H1 (cell line): Measurements from ENCODE around the gene CCDC30. TPM values are rescaled to one million over a fixed set of nuclear protein-coding genes. Genes with fewer than 3 reads are reported as not detected.
"Not testable (repeated sequence)": the region's sequence is repeated elsewhere in the genome, so short reads cannot be mapped to it uniquely, and the experiment has no call there.

Source experiments
- CTCF ChIA-PET: fragments of 300-600 bp; sonication (Branson Sonifier 250); formaldehyde crosslinking; loops from one replicate; lab custom pipeline; 2021; ENCODE audit not compliant: partially characterized antibody; lab: Charles Lee
- POLR2A ChIA-PET: fragments of 300-600 bp; sonication (Branson Sonifier 250); formaldehyde crosslinking; loops from one replicate; lab custom pipeline; 2021; ENCODE audit warnings: inconsistent platforms; ENCODE audit not compliant: partially characterized antibody; lab: Charles Lee
- DNase-seq, 2 experiments: peaks; one replicate each; pipeline versions ENCODE4 v3.0.0 to v3.0.0-alpha.2; 2010 to 2022; ENCODE audit warnings: low spot score in 2 of 2, low read depth in 1 of 2, mixed read lengths in 1 of 2
- FAIRE-seq: peaks from 2 replicates; lab custom pipeline; 2011; peaks lifted over from hg19 to GRCh38; lab: Jason Lieb, UNC
- H2AFZ ChIP-seq: 2 replicates; pipeline ENCODE4 v1.8.1; 2012; ENCODE audit warnings: low read length, inconsistent platforms
- H2AK5ac ChIP-seq: 2 replicates; pipeline ENCODE4 v1.6.1; 2013; ENCODE audit warnings: low read depth, low read length
- H2BK120ac ChIP-seq: replicated peaks from 2 replicates; pipeline ENCODE3; 2013; ENCODE audit warnings: low read depth, low read length, inconsistent platforms
- H2BK12ac ChIP-seq: 2 replicates; pipeline ENCODE4 v1.6.1; 2013; ENCODE audit warnings: low read depth, low read length
- H2BK15ac ChIP-seq: 2 replicates; pipeline ENCODE4 v1.6.1; 2013; ENCODE audit warnings: low read length
- H2BK20ac ChIP-seq: 2 replicates; pipeline ENCODE4 v1.6.1; 2013; ENCODE audit warnings: low read length
- H2BK5ac ChIP-seq: 2 replicates; pipeline ENCODE4 v1.6.1; 2013; ENCODE audit warnings: low read depth, low read length
- H3K14ac ChIP-seq: 2 replicates; pipeline ENCODE4 v1.6.1; 2013; ENCODE audit warnings: inconsistent platforms; ENCODE audit not compliant: insufficient read length
- H3K18ac ChIP-seq: 2 replicates; pipeline ENCODE4 v1.6.1; 2013; ENCODE audit warnings: low read length; ENCODE audit errors: extremely low read depth
- H3K23ac ChIP-seq: 2 replicates; pipeline ENCODE4 v1.6.1; 2013; ENCODE audit warnings: inconsistent platforms; ENCODE audit not compliant: insufficient read length
- H3K23me2 ChIP-seq: 2 replicates; pipeline ENCODE4 v1.6.1; 2013; ENCODE audit warnings: low read depth, low read length
- H3K27ac ChIP-seq: 2 replicates; pipeline ENCODE4 v1.6.1; 2011; ENCODE audit warnings: low read depth, low read length, inconsistent platforms
- H3K27me3 ChIP-seq, 4 experiments: replicated peaks in 1 of 4; 1 replicate in 1 of 4; 2 replicates in 3 of 4; pipeline versions ENCODE4 v1.6.1 to v1.8.1; 2011 to 2013; ENCODE audit warnings: low read length in 3 of 4, mild to moderate bottlenecking in 3 of 4, inconsistent platforms in 2 of 4, mixed read lengths in 2 of 4, moderate library complexity in 1 of 4; ENCODE audit not compliant: control insufficient read depth in 3 of 4, insufficient read depth in 3 of 4; ENCODE audit errors: extremely low read depth in 1 of 4
- H3K36me3 ChIP-seq, 4 experiments: 2 replicates each; pipeline versions ENCODE4 v1.6.1 to v1.8.1; 2011 to 2013; ENCODE audit warnings: mild to moderate bottlenecking in 4 of 4, low read length in 3 of 4, moderate library complexity in 2 of 4, control low read depth in 1 of 4, inconsistent platforms in 1 of 4; ENCODE audit not compliant: insufficient read depth in 4 of 4, control insufficient read depth in 2 of 4
- H3K4ac ChIP-seq: replicated peaks from 2 replicates; pipeline ENCODE3; 2013; ENCODE audit warnings: low read length, low read depth, mixed read lengths, inconsistent platforms; ENCODE audit not compliant: insufficient read length
- H3K4me1 ChIP-seq, 4 experiments: replicated peaks in 1 of 4; 1 replicate in 1 of 4; 2 replicates in 3 of 4; pipeline versions ENCODE4 v1.6.1 to v1.8.1; 2011 to 2013; ENCODE audit warnings: low read length in 3 of 4, inconsistent platforms in 2 of 4, mixed read lengths in 1 of 4; ENCODE audit not compliant: insufficient read depth in 4 of 4, control insufficient read depth in 3 of 4
- H3K4me2 ChIP-seq, 2 experiments: 2 replicates each; pipeline versions ENCODE4 v1.6.1 to v1.8.1; 2011 to 2013; ENCODE audit warnings: low read depth in 2 of 2, low read length in 2 of 2, control low read depth in 1 of 2, inconsistent platforms in 1 of 2, mild to moderate bottlenecking in 1 of 2; ENCODE audit not compliant: insufficient read depth in 1 of 2
- H3K4me3 ChIP-seq, 4 experiments: fragments of 200-600, 300-600 bp in 1 of 4; sonication (generic), shearing (Covaris generic), sonication (Bioruptor Twin) in 1 of 4; 2 replicates each; pipeline versions ENCODE4 v1.5.1 to v1.8.1; 2011 to 2016; ENCODE audit warnings: low read length in 4 of 4, low read depth in 3 of 4, control low read depth in 2 of 4, inconsistent platforms in 2 of 4, mild to moderate bottlenecking in 2 of 4, mixed read lengths in 1 of 4, moderate library complexity in 1 of 4; ENCODE audit not compliant: insufficient read depth in 2 of 4; ENCODE audit errors: extremely low read depth in 1 of 4
- H3K56ac ChIP-seq: replicated peaks from 2 replicates; pipeline ENCODE3; 2013; ENCODE audit warnings: low read depth, mild to moderate bottlenecking, mixed read lengths, low read length, inconsistent platforms; ENCODE audit not compliant: insufficient read length
- H3K79me1 ChIP-seq: 2 replicates; pipeline ENCODE4 v1.6.1; 2013; ENCODE audit warnings: low read depth, low read length, control low read depth
- H3K79me2 ChIP-seq, 2 experiments: 2 replicates each; pipeline versions ENCODE4 v1.6.1 to v1.8.1; 2012 to 2013; ENCODE audit warnings: low read length in 2 of 2, mild to moderate bottlenecking in 2 of 2, inconsistent platforms in 1 of 2; ENCODE audit not compliant: insufficient read depth in 2 of 2, control insufficient read depth in 1 of 2
- H3K9ac ChIP-seq, 4 experiments: replicated peaks in 1 of 4; 1 replicate in 1 of 4; 2 replicates in 3 of 4; pipeline versions ENCODE4 v1.6.1 to v1.8.1; 2011 to 2013; ENCODE audit warnings: low read depth in 3 of 4, low read length in 3 of 4, control low read depth in 2 of 4, mild to moderate bottlenecking in 2 of 4, moderate library complexity in 2 of 4, inconsistent platforms in 1 of 4; ENCODE audit errors: extremely low read depth in 1 of 4
- H3K9me3 ChIP-seq, 2 experiments: 2 replicates each; pipeline versions ENCODE4 v1.6.1 to v1.8.1; 2012 to 2013; ENCODE audit warnings: mild to moderate bottlenecking in 2 of 2, moderate library complexity in 2 of 2, control low read depth in 1 of 2, inconsistent platforms in 1 of 2, low read depth in 1 of 2, low read length in 1 of 2, mixed read lengths in 1 of 2; ENCODE audit not compliant: insufficient read depth in 2 of 2
- H4K20me1 ChIP-seq, 2 experiments: replicated peaks in 1 of 2; 2 replicates each; pipeline versions ENCODE3 to v1.8.1; 2011 to 2013; ENCODE audit warnings: inconsistent platforms in 2 of 2, low read length in 2 of 2, mild to moderate bottlenecking in 1 of 2; ENCODE audit not compliant: insufficient read depth in 2 of 2, control insufficient read depth in 1 of 2
- H4K5ac ChIP-seq: 2 replicates; pipeline ENCODE4 v1.6.1; 2013; ENCODE audit warnings: low read length, low read depth, mixed read lengths, inconsistent platforms; ENCODE audit not compliant: insufficient read length
- H4K8ac ChIP-seq: 2 replicates; pipeline ENCODE4 v1.8.0; 2013; ENCODE audit warnings: mild to moderate bottlenecking, moderate library complexity, low read length, inconsistent platforms; ENCODE audit not compliant: insufficient read depth; ENCODE audit errors: extremely low read depth
- H4K91ac ChIP-seq: replicated peaks from 2 replicates; pipeline ENCODE3; 2013; ENCODE audit warnings: low read length, mixed read lengths, inconsistent platforms; ENCODE audit not compliant: insufficient read length
- RAD21 ChIP-seq, 2 experiments: IDR thresholded peaks in 1 of 2; conservative IDR thresholded peaks in 1 of 2; 2 replicates each; pipeline ENCODE4 v1.6.1; 2011; ENCODE audit warnings: low read depth in 2 of 2, low read length in 2 of 2, improper control_type of control experiment in 1 of 2, inconsistent platforms in 1 of 2, mild to moderate bottlenecking in 1 of 2, moderate library complexity in 1 of 2
- WGBS, 2 experiments: shearing (Covaris generic) in 1 of 2; methylation state at CpG; one replicate each; pipeline versions ENCODE4 v1.1.6 to v1.1.7; 2013 to 2015; ENCODE audit warnings: low lambda C conversion rate in 2 of 2, mixed read lengths in 2 of 2, inconsistent platforms in 1 of 2, low coverage in 1 of 2, missing lambda C conversion rate in 1 of 2; ENCODE audit not compliant: insufficient replicate concordance in 2 of 2, insufficient coverage in 1 of 2, insufficient read length in 1 of 2; ENCODE audit errors: extremely low coverage in 1 of 2, missing lambda C conversion rate in 1 of 2; 5-methylcytosine and 5-hydroxymethylcytosine counted together
- polyA plus RNA-seq, 7 experiments: library from polyadenylated mRNA; depleted of rRNA in 3 of 7; stranded (reverse) in 5 of 7; unstranded in 2 of 7; fragments of >200 nt in 5 of 7; fragments of 200-250 nt in 2 of 7; gene quantifications; 1 replicate in 5 of 7; 2 replicates in 1 of 7; 4 replicates in 1 of 7; pipeline versions ENCODE4 v1.2.1 to v1.2.3, GENCODE V29; 2011 to 2013; ENCODE audit warnings: missing spikeins in 2 of 7, mixed read lengths in 2 of 7
- total RNA-seq: library from RNA; stranded (reverse); fragmentation: NEBNext Ultra II Directional; extraction: Animal tissue kit (Norgen Biotek cat#: 25700); gene quantifications from 2 replicates; pipeline ENCODE4 v1.2.1, GENCODE V29; 2021
- TF ChIP-seq, protein P1 (sequence below), 3 experiments: IDR thresholded peaks; 1 replicate in 2 of 3; 2 replicates in 1 of 3; pipeline versions ENCODE4 v1.5.1 to v1.6.1; 2011; ENCODE audit warnings: low read length in 3 of 3, mild to moderate bottlenecking in 3 of 3, inconsistent platforms in 2 of 3, low read depth in 1 of 3, moderate library complexity in 1 of 3; ENCODE audit not compliant: insufficient read depth in 1 of 3; ENCODE audit errors: control extremely low read depth in 1 of 3
- TF ChIP-seq, protein P2 (sequence below): IDR thresholded peaks from 2 replicates; pipeline ENCODE4 v1.6.1; 2012; ENCODE audit warnings: inconsistent platforms

Gene CCDC30
- total and polyA plus RNA-seq, 2 of the 8 experiments (the other 6 are each of a cell fraction or from before 2014, with no cell fraction given), result 0.60 to 1.8 TPM

DNA sequence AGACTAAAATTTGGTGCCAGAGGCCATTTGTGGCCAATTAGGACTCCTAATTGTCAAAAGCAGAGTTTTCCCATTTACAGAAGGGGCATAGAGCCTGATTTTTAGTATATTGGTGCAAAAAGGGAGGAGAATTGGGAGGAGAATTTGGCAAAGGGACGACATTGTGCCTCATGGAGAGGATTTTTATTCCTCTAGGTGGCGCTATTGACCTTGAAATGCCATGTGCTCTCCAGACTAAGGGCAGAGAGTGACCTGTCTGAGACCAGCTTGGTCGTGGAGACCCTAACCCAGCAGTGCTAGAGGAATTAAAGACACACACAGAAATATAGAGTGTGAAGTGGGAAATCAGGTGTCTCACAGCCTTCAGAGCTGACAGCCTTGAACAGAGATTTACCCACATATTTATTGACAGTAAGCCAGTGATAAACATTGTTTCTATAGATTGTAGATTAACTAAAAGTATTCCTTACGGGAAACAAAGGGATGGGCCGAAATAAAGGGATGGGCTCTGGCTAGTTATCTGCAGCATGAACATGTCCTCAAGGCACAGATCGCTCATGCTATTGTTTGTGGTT, 48.6 kb downstream of the CCDC30 start:
- H3K27ac ChIP-seq, H3K23me2 ChIP-seq, H4K8ac ChIP-seq, H3K79me1 ChIP-seq, H2AFZ ChIP-seq, H3K56ac ChIP-seq, H3K23ac ChIP-seq, H4K91ac ChIP-seq, FAIRE-seq, H2BK12ac ChIP-seq, H3K18ac ChIP-seq, H3K4ac ChIP-seq, H3K4me3 ChIP-seq, H2BK120ac ChIP-seq, POLR2A ChIA-PET, H3K9ac ChIP-seq, CTCF ChIA-PET, H2AK5ac ChIP-seq, H3K27me3 ChIP-seq, H4K5ac ChIP-seq, H3K79me2 ChIP-seq, H3K4me1 ChIP-seq, H2BK20ac ChIP-seq, H2BK15ac ChIP-seq, H3K36me3 ChIP-seq, H3K4me2 ChIP-seq, H3K14ac ChIP-seq, H2BK5ac ChIP-seq, H4K20me1 ChIP-seq: not testable (repeated sequence)
- WGBS, 2 experiments, result 61% methylated on average over 6 of the region's 6 CpGs; no CpG with 5 or more reads in 1 of the 2 experiments
- H3K9me3 ChIP-seq, result peaks cover 29 to 35% of the 10 kb centered on the region in 2 experiments
- TF ChIP-seq, protein P1, sequence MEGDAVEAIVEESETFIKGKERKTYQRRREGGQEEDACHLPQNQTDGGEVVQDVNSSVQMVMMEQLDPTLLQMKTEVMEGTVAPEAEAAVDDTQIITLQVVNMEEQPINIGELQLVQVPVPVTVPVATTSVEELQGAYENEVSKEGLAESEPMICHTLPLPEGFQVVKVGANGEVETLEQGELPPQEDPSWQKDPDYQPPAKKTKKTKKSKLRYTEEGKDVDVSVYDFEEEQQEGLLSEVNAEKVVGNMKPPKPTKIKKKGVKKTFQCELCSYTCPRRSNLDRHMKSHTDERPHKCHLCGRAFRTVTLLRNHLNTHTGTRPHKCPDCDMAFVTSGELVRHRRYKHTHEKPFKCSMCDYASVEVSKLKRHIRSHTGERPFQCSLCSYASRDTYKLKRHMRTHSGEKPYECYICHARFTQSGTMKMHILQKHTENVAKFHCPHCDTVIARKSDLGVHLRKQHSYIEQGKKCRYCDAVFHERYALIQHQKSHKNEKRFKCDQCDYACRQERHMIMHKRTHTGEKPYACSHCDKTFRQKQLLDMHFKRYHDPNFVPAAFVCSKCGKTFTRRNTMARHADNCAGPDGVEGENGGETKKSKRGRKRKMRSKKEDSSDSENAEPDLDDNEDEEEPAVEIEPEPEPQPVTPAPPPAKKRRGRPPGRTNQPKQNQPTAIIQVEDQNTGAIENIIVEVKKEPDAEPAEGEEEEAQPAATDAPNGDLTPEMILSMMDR (IDR thresholded peaks at IDR 0.05; ENCODE audit: control extremely low read depth in 1 of 3, insufficient read depth in 1 of 3, low read depth in 1 of 3, low read length in 3 of 3), result peak; percentile 12 to 71 (median 64)
- TF ChIP-seq RAD21 (IDR thresholded peaks at IDR 0.05 in 1 of 2, conservative IDR thresholded peaks at IDR 0.05 in 1 of 2; ENCODE audit: low read depth in 2 of 2, low read length in 2 of 2), result peak; percentile 85 to 88
- TF ChIP-seq, protein P2, sequence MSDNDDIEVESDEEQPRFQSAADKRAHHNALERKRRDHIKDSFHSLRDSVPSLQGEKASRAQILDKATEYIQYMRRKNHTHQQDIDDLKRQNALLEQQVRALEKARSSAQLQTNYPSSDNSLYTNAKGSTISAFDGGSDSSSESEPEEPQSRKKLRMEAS, result peak; percentile 76
- DNase-seq, result peak in 1 of 2 experiments; percentile 46
